Thyroid gland (tissue), 4 donors: ENCODE measurements around the gene LTA4H.

Source experiments
- CTCF ChIP-seq, 6 experiments: fragments of 200-600 bp in 3 of 6; fragments of 450-650 bp in 3 of 6; sonication (generic) in 3 of 6; IDR thresholded peaks; one replicate each; pipeline ENCODE4 v1.5.1; 2016 to 2019; ENCODE audit warnings: antibody characterized with exemption in 6 of 6, mild to moderate bottlenecking in 2 of 6, inconsistent platforms in 1 of 6, moderate library complexity in 1 of 6
- POLR2A ChIP-seq, 2 donors: fragments of 450-650 bp; IDR thresholded peaks; one replicate each; pipeline ENCODE4 v1.6.1; 2017; ENCODE audit warnings: antibody characterized with exemption in 2 of 2, mild to moderate bottlenecking in 2 of 2, moderate library complexity in 1 of 2

DNA sequence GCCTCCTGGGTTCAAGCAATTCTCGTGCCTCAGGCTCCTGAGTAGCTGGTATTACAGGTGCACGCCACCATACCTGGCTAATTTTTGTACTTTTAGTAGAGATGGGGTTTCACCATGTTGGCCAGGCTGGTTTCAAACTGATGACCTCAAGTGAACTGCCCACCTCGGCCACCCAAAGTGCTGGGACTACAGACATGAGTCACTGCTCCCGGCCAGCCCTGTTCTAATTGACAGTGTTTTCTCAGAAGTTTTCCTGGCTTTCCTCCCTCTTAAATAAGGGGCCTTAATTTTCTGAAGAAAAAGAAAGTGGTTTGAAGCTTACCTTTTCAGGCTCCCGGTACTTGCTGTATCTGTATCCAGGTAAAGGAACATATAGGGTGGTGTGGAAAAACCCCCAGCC lies 40.9 kb downstream of the LTA4H start:
- TF ChIP-seq CTCF (IDR thresholded peaks at IDR 0.05) (no peak), POLR2A (IDR thresholded peaks at IDR 0.05) (no peak)
